ENCODE measurements around the gene GAL3ST3.
A peak's percentile ranks its signal among the peaks of the same experiment; 100 is the strongest.

Gene GAL3ST3

GRCh38 chr11:66069715-66070603, 21.0 kb upstream of the GAL3ST3 start, which contains the start of gene PACS1:
Gene PACS1 (plus strand): TSS chr11:66070272. CDS start chr11:66070487, 215 bp downstream.
- DNase-seq (ENCODE audit: low read depth in 1 of 2, low spot score in 1 of 2): peak; percentile 60 to 62

GRCh38 chr11:66068923-66069714, 20.2 kb upstream of the GAL3ST3 start:
- DNase-seq (ENCODE audit: low read depth in 1 of 2, low spot score in 1 of 2): no peak

- peak; percentile 50 to 61 for DNase-seq (ENCODE audit: low read depth in 1 of 2, low spot score in 1 of 2)
Observed at GRCh38 chr11:66068154-66068821, 19.3 kb upstream of the GAL3ST3 start.

GRCh38 chr11:66067640-66068039, 18.7 kb upstream of the GAL3ST3 start:
- no peak for DNase-seq (ENCODE audit: low read depth in 1 of 2, low spot score in 1 of 2)

GRCh38 chr11:66066751-66067150, 17.8 kb upstream of the GAL3ST3 start:
- no peak for DNase-seq (ENCODE audit: low read depth in 1 of 2, low spot score in 1 of 2)

GRCh38 chr11:66064571-66064970, 15.6 kb upstream of the GAL3ST3 start:
- DNase-seq (ENCODE audit: low read depth in 1 of 2, low spot score in 1 of 2): no peak

- no peak for DNase-seq (ENCODE audit: low read depth in 1 of 2, low spot score in 1 of 2)
Observed at GRCh38 chr11:66063900-66064299, 14.9 kb upstream of the GAL3ST3 start.

GRCh38 chr11:66062408-66062807, 13.4 kb upstream of the GAL3ST3 start:
- no peak for DNase-seq (ENCODE audit: low read depth in 1 of 2, low spot score in 1 of 2)

GRCh38 chr11:66061268-66061667, 12.3 kb upstream of the GAL3ST3 start:
- no peak for DNase-seq (ENCODE audit: low read depth in 1 of 2, low spot score in 1 of 2)

GRCh38 chr11:66059966-66060680, 11.2 kb upstream of the GAL3ST3 start:
- no peak for DNase-seq (ENCODE audit: low read depth in 1 of 2, low spot score in 1 of 2)

- no peak for DNase-seq (ENCODE audit: low read depth in 1 of 2, low spot score in 1 of 2)
Observed at GRCh38 chr11:66056501-66056900, 7.5 kb upstream of the GAL3ST3 start.

- no peak for DNase-seq (ENCODE audit: low read depth in 1 of 2, low spot score in 1 of 2)
Observed at GRCh38 chr11:66055021-66055420, 6.1 kb upstream of the GAL3ST3 start.

- no peak for DNase-seq (ENCODE audit: low read depth in 1 of 2, low spot score in 1 of 2)
Observed at GRCh38 chr11:66052664-66052982, 3.7 kb upstream of the GAL3ST3 start.

- DNase-seq (ENCODE audit: low read depth in 1 of 2, low spot score in 1 of 2): peak; percentile 89 to 91
Observed at GRCh38 chr11:66051766-66052663, 3.1 kb upstream of the GAL3ST3 start, which contains the start of gene SF3B2. Gene SF3B2 (plus strand): TSS chr11:66052364. CDS start chr11:66052385, 21 bp downstream.

- no peak for DNase-seq (ENCODE audit: low read depth in 1 of 2, low spot score in 1 of 2)
Observed at GRCh38 chr11:66051371-66051765, 2.4 kb upstream of the GAL3ST3 start.

GRCh38 chr11:66050581-66051231, 1.7 kb upstream of the GAL3ST3 start:
- DNase-seq (ENCODE audit: low read depth in 1 of 2, low spot score in 1 of 2): no peak

- no peak for DNase-seq (ENCODE audit: low read depth in 1 of 2, low spot score in 1 of 2)
Observed at GRCh38 chr11:66047541-66048365, 1.2 kb downstream of the GAL3ST3 start.

GRCh38 chr11:66046901-66047300, 2.1 kb downstream of the GAL3ST3 start:
- no peak for DNase-seq (ENCODE audit: low read depth in 1 of 2, low spot score in 1 of 2)
